ENCODE measurements around the gene SMARCA4.

DNA sequence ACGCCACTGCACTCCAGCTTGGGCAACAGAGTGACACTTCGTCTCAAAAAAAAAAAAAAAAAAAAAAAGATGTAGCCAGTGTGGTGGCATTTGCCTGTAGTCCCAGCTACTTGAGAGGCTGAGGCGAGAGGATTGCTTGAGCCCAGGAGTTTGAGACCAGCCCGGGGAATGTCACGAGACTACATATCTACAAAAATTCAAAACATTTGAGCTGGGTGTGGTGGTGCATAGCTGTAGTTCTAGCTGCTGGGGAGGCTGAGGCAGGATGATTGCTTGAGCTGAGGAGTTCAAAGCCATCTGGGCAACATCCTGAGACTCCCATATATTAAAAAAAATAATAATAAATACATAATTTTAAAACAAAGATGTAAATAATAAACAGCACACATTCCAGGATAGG is 46.6 kb downstream of the SMARCA4 start:
- TF ChIP-seq, protein P1, sequence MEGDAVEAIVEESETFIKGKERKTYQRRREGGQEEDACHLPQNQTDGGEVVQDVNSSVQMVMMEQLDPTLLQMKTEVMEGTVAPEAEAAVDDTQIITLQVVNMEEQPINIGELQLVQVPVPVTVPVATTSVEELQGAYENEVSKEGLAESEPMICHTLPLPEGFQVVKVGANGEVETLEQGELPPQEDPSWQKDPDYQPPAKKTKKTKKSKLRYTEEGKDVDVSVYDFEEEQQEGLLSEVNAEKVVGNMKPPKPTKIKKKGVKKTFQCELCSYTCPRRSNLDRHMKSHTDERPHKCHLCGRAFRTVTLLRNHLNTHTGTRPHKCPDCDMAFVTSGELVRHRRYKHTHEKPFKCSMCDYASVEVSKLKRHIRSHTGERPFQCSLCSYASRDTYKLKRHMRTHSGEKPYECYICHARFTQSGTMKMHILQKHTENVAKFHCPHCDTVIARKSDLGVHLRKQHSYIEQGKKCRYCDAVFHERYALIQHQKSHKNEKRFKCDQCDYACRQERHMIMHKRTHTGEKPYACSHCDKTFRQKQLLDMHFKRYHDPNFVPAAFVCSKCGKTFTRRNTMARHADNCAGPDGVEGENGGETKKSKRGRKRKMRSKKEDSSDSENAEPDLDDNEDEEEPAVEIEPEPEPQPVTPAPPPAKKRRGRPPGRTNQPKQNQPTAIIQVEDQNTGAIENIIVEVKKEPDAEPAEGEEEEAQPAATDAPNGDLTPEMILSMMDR (IDR thresholded peaks at IDR 0.05; ENCODE audit: low read length) = no peak
- no peak for TF ChIP-seq EZH2 (IDR thresholded peaks at IDR 0.05; ENCODE audit: borderline replicate concordance, low read length)

Measured in OCI-LY1 (cell line).